NCI-H1436 (cell line): Measurements from ENCODE around the gene ITGAL.

Experiments used
- DNase-seq: peaks from one replicate; lab custom pipeline; 2025; lab: John Stamatoyannopoulos, UW

ITGAL gene

GRCh38 chr16:30541502-30542329 is 69.2 kb downstream of the ITGAL start:
- DNase-seq = no peak

- no peak for DNase-seq
Measured at GRCh38 chr16:30543067-30543466, 70.5 kb downstream of the ITGAL start.

- DNase-seq = no peak
Measured at GRCh38 chr16:30546115-30546514, 73.6 kb downstream of the ITGAL start.

GRCh38 chr16:30548416-30549253 is 76.1 kb downstream of the ITGAL start:
- no peak for DNase-seq

DNA sequence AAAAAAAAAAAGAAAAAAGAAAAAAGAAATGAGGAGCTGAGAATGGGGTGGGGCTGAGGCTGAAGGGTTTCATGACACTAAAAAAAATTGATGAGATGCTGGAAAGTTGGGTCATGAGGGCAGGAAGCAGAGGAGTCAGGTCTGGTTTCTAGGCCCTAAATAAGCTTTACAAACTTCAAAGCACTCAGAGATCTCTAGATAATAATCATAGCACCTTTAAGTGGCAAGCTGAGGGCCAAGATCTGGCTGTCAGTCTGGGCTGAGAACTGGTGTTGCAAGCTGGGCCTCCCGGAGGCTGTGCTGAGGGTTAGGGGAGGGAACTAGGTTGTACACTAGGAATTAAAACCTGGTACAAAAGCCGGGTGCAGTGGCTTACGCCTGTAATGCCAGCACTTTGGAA is 79.2 kb downstream of the ITGAL start:
- no peak for DNase-seq

GRCh38 chr16:30552956-30553355 is 80.4 kb downstream of the ITGAL start:
- DNase-seq = no peak

DNA sequence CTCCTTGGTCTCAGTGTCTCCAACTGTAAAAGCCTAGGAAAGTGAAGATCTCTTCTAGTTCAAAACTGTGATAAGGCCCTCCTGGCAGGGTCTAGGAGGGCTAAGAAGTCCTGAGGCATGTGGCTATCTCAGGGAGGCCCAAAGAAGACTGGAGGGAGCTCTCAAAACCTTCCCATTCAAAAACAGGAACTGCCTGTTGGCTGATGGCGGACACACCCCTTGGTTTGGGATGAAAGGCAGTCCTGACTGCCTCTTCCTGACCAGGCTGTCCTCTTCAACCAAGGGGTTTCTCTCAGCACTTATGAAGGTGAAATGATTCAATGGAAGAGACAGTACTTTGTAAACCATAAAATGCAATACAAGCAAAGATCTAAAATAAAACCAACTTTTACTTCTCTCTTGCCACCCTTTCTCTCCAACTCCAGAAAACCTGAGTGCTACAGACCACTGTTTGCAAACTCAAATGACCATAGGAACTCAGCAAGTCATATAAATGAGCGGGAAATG is 80.9 kb downstream of the ITGAL start:
- DNase-seq = no peak

- DNase-seq = no peak
Measured at GRCh38 chr16:30554557-30555314, 82.2 kb downstream of the ITGAL start.

DNA sequence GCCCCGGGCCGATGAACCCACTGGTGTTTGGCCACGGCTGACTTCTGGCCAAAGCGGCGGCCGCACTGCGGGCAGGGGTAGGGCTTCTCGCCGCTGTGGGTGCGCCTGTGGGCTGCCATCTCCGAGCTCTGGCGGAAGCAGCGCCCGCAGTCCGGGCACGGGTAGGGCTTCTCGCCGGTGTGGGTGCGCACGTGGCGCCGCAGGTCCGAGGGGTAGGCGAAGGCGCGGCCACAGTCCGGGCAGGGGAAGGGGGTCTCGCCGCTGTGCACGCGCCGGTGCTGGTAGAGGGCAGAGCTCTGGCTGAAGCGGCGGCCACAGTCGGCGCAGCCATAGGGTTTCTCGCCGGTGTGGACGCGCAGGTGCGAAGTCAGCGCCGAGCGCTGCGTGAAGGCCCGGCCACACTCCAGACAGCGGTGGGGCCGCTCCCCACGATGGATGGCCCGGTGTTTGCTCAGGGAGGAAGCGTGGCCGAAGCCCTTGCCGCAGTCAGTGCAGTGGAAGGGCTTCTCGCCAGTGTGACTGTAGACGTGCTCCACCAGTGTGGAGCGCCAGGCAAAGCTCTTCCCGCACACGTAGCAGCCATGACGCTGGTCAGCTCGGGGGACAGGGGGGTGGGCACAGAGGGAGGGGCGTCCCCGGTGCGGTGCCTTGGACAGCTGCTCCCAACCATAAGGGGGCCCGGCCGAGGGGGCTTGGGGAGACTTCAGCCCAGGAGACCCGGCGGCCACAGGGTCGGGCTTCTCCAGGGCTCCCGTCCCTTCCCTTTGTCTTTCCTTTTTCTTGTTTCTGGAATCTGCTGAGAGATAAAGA is 83.0 kb downstream of the ITGAL start:
- no peak for DNase-seq

DNA sequence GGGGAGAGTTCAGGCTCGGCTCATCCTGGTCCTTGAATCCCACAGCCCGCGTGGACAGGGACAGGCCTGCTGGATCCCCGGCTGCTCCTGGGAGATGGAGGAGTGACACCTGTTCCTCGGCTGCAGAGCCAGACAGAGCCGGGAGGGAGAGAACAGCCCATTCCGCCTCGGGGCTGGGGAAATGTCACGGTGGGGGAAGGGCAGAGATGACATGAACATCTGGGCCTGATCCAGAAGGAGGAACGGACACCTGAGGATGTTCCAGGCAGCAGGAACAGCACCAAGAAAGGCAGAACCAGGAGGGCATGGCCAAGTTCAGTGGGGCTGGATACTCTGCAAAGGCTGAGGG is 83.6 kb downstream of the ITGAL start:
- no peak for DNase-seq

- no peak for DNase-seq
Measured at GRCh38 chr16:30557707-30557956, 85.1 kb downstream of the ITGAL start.

GRCh38 chr16:30557957-30558788 is 85.6 kb downstream of the ITGAL start, which contains the start of gene ZNF764:
ZNF764 (minus strand) TSS chr16:30558374; CDS start chr16:30558182, 192 bp downstream.
- peak; percentile 97 for DNase-seq

DNA sequence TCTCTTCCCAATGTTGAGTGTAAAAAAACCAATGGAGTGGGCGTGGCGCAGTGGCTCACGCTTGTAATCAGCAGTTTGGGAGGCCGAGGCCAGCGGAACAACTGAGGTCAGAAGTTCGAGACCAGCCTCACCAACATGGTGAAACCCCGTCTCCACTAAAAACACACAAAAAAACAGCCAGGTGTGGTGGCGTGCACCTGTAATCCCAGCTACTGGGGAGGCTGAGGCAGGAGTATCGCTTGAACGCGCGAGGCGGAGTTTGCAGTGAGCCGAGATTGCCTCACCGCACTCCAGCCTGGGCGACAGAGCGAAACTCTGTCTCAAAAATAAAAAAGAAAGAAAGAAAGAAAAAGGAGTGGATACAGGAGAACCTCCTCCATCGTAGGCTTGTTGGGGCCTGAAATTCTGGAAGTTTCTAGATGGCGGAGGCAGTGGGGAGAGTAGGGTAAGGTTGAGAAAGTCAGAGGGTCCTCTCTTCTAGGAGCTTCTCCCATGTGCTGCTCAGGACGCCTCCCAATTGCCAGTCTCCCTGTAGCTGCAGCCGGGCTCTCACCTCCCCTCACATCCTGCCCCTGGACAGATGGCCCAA is 86.3 kb downstream of the ITGAL start:
- no peak for DNase-seq

DNA sequence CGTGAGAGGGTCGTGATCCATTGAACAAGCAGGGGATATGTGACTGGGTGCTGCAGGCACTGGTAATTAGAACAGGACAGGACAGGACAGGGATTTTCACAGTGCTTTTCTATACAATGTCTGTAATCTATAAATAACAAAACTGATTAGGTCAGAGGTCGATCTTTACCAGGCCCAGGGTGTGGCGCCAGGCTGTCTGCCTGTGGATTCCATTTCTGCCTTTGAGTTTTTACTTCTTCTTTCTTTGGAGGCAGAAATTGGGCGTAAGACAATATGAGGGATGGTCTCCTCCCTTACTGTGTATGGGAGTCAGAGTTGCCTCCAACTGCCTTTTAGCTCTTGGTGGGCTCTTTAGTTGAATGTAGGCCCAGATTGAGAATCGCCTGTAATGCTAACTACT is 87.1 kb downstream of the ITGAL start:
- DNase-seq = no peak

- DNase-seq = no peak
Measured at GRCh38 chr16:30561089-30561816, 88.7 kb downstream of the ITGAL start.

- no peak for DNase-seq
Measured at GRCh38 chr16:30562021-30562420, 89.5 kb downstream of the ITGAL start.

DNA sequence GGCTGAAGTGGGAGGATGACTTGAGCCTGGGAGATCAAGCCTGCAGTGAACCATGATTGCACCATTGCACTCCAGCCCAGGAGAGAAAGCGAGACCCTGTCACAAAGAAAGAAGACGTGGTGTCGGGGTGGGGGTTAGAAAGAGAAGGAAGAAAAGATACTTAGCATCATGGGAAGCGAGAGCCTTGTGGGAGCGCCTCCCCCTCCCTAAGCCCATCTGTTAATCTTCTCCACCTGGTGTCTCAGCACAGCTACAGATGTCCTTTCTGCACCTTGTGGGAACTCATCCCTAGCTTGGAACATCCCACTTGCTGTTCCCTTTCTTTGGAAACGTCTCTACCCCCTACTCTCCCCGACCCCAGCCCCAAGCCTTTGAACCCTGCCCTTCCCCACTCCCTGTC is 93.0 kb downstream of the ITGAL start:
- no peak for DNase-seq

DNA sequence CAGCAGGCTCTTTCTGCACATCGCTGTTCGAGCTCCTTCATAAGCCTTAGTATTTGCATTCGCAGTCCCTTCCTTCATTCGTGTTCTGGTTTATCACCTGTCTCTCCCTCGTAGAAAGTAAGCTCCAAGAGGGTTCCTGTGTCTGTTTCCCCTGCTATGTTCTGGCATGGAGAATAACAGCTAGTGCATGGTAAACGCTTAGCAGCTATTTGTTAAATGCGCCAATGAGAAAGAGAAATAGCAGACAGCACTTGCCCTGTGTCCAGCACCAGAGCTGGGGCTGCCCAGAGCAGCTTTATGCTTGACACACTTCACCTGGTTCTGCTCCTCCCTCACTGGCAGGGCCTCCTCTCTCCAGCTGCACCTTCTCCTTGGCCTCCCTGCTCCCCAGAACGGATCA is 93.4 kb downstream of the ITGAL start:
- DNase-seq = no peak

DNA sequence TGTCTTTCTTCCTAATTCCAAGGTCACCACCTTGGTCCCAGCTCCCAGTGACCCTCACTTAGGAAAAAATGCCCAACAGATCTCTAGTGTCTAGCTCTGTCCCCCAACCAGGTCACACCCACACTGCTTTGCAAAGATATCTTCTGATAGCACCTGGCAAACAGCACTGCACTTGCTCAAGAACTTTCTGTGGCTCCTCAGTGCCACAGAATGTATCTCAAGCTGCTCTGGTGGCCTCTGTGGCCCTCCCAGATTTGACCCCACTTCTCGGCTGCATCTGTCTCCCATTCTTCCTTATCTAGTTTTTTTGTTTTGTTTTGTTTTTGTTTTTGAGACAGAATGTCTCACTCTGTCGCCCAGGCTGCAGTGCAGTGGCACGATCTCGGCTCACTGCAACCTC is 94.0 kb downstream of the ITGAL start:
- no peak for DNase-seq
